A172 (cell line): ENCODE results near the gene CRYGC. TPM values are rescaled to one million over a fixed set of nuclear protein-coding genes. Genes with fewer than 3 reads are reported as not detected.

Source experiments
- DNase-seq: peaks from one replicate; pipeline ENCODE4 v3.0.0-alpha.2; 2015; ENCODE audit warnings: low spot score
- total RNA-seq: library from RNA; depleted of rRNA; stranded (reverse); fragments of >200 nt; shearing (Covaris generic); gene quantifications from 2 replicates; pipeline ENCODE4 v1.2.3, GENCODE V29; 2014; rRNA removed

CRYGC gene
- total RNA-seq, 1 experiment from 2014 or later, result not detected

DNA sequence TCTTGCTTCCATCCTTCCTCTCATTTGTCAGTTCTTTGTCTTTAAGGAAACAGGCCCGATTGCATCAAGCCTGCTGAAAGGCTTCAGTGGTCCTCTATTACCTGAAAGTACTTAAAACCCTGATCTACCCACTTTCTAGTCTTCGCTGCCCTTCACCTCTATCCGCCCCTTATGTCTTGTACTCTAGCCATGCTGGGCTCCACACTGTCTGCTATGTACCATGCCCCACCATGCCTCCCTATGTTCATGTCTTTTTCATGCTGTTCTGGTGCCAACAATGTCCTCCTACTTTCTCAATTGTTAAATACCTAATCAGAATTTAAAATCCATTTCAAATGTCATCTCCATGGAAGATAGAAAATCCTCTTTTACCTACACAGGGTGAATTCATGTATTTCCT is 33.5 kb downstream of the CRYGC start:
- no peak for DNase-seq

DNA sequence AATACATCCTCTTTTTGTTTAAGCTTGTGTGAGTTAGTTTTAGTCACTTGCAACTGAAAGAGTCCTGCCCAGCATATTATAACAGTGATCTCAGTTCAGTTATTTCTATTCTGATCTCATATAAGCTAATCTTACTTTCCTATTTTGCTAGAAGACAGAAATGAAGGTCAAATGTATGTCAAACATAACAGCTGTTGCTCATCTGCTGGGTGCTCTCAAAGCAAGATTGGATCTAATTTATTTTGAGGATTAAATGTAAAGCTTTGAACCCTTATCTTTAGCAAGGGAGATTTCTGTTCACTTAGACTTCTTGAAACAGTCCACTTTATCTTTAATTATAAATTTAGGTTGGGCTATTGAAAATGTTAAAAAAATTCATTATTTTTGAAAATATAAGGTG is 36.5 kb downstream of the CRYGC start:
- DNase-seq, result no peak

DNA sequence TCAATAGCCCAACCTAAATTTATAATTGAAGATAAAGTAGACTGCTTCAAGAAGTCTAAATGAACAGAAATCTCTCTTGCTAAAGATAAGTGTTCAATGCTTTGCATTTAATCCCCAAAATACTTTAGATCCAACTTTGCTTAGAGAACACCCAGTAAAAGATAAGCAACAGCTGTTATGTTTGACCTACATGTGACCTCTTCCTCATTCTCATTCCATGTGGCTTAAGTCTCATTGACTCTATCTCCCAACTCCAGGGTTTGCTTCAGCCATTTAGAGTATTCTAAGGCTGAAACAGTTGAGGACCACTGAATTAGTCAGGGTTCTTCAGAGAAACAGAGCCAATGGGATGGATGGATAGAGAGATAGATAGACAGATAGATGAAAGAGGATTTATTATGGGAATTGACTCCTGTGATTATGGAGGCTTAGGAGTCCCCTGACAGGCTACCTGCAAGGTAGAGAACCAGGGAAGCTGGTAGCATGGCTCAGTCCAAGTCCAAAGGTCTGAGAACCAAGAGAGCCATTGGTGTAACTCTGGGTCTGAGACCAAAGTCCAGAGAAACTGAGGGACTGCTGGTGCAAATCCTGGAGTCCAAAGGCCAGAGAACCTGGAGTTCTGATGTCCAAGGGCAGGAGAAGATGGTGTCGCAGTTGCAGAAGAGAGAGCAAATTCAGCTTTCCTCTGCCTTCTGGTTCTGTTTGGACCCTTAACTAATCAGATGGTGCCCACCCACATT is 37.4 kb downstream of the CRYGC start:
- no peak for DNase-seq

GRCh38 chr2:208090420-208090819 is 39.2 kb downstream of the CRYGC start:
- no peak for DNase-seq

DNA sequence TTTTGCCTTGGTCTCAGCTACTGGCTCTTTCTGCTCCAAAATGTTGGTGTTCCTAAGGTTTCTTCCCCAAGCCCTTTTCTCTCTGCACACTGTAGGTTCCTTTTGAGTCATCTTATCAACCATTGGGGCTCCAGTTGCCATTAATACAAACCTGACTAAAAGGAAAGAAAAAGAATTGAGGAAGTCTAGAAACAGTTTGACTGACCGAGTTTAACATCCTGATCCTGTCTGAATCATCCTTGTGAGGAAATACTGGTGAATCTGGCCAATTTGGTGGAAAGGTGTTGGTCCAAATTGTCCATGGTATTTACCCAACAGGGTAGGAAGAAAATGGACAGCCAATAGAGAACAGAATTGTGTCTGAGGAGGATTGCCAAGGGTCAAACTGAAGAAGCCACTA is 43.6 kb downstream of the CRYGC start:
- DNase-seq, result no peak

- no peak for DNase-seq
Measured at GRCh38 chr2:208083807-208084206, 45.8 kb downstream of the CRYGC start.

Other genes starting within 250 kb of the CRYGC start
- 3.5 and 4.9 TPM in 2 replicates for gene PLEKHM3, start 104.3 kb downstream of the CRYGC start, total RNA-seq
- gene CRYGD, start 5.3 kb downstream of the CRYGC start, total RNA-seq, result not detected in 2 replicates
- not detected in 2 replicates for gene CRYGB, start 16.3 kb upstream of the CRYGC start, total RNA-seq
- gene CRYGA, start 33.8 kb upstream of the CRYGC start, total RNA-seq, result not detected in 2 replicates
- not detected in 2 replicates for gene C2orf80, start 60.2 kb upstream of the CRYGC start, total RNA-seq
- 162 and 172 TPM in 2 replicates for gene IDH1, start 125.2 kb upstream of the CRYGC start, total RNA-seq
- 25.6 and 29.2 TPM in 2 replicates for gene PIKFYVE, start 136.4 kb upstream of the CRYGC start, total RNA-seq